Trophoblast cell (in vitro differentiated cells and primary cell): ENCODE data around the gene UBR2.

Source experiments
- DNase-seq, 2 donors: peaks; one replicate each; pipeline ENCODE4 v3.0.0-alpha.2; 2016
- H2AFZ ChIP-seq: 2 replicates; pipeline ENCODE4 v1.6.1; 2013; ENCODE audit warnings: low read length, moderate library complexity, mild to moderate bottlenecking; ENCODE audit not compliant: insufficient read depth, poor library complexity
- H2AK5ac ChIP-seq: 2 replicates; pipeline ENCODE4 v1.6.1; 2013; ENCODE audit warnings: mild to moderate bottlenecking, low read length
- H2BK120ac ChIP-seq: 2 replicates; pipeline ENCODE4 v1.6.1; 2013; ENCODE audit warnings: low read length, mild to moderate bottlenecking, moderate library complexity; ENCODE audit not compliant: insufficient read depth, poor library complexity
- H2BK12ac ChIP-seq: 2 replicates; pipeline ENCODE4 v1.6.1; 2013; ENCODE audit warnings: mild to moderate bottlenecking, low read length, moderate library complexity
- H2BK5ac ChIP-seq: 2 replicates; pipeline ENCODE4 v1.6.1; 2013; ENCODE audit warnings: low read length, low read depth, moderate library complexity, mild to moderate bottlenecking; ENCODE audit not compliant: poor library complexity
- H3K14ac ChIP-seq: 2 replicates; pipeline ENCODE4 v1.6.1; 2013; ENCODE audit warnings: mild to moderate bottlenecking, low read length
- H3K18ac ChIP-seq: 2 replicates; pipeline ENCODE4 v1.6.1; 2013; ENCODE audit warnings: mild to moderate bottlenecking, low read length
- H3K23ac ChIP-seq: 2 replicates; pipeline ENCODE4 v1.6.1; 2013; ENCODE audit warnings: low read length
- H3K27ac ChIP-seq: 2 replicates; pipeline ENCODE4 v1.5.1; 2013; ENCODE audit warnings: low read depth, mild to moderate bottlenecking, inconsistent platforms, low read length, moderate library complexity
- H3K27me3 ChIP-seq: 2 replicates; pipeline ENCODE4 v1.6.1; 2013; ENCODE audit warnings: inconsistent platforms, mild to moderate bottlenecking, low read length, moderate library complexity; ENCODE audit not compliant: insufficient read depth
- H3K36me3 ChIP-seq, 2 experiments: 1 replicate in 1 of 2; 2 replicates in 1 of 2; pipeline ENCODE4 v1.6.1; 2013; ENCODE audit warnings: low read length in 2 of 2, mild to moderate bottlenecking in 2 of 2, moderate library complexity in 1 of 2; ENCODE audit not compliant: insufficient read depth in 2 of 2, control insufficient read depth in 1 of 2
- H3K4ac ChIP-seq: 2 replicates; pipeline ENCODE4 v1.6.1; 2013; ENCODE audit warnings: low read depth, mild to moderate bottlenecking, low read length, moderate library complexity
- H3K4me1 ChIP-seq, 2 experiments: 1 replicate in 1 of 2; 2 replicates in 1 of 2; pipeline ENCODE4 v1.6.1; 2013; ENCODE audit warnings: low read length in 2 of 2, mild to moderate bottlenecking in 2 of 2, moderate library complexity in 1 of 2; ENCODE audit not compliant: insufficient read depth in 2 of 2, control insufficient read depth in 1 of 2
- H3K4me2 ChIP-seq: 2 replicates; pipeline ENCODE4 v1.6.1; 2013; ENCODE audit warnings: inconsistent platforms, mild to moderate bottlenecking, low read length, moderate library complexity
- H3K4me3 ChIP-seq: 2 replicates; pipeline ENCODE4 v1.5.1; 2013; ENCODE audit warnings: mild to moderate bottlenecking, low read depth, low read length, inconsistent platforms
- H3K79me1 ChIP-seq: one replicate; pipeline ENCODE4 v1.6.1; 2013; ENCODE audit warnings: low read length
- H3K79me2 ChIP-seq: 2 replicates; pipeline ENCODE4 v1.6.1; 2013; ENCODE audit warnings: low read length, mild to moderate bottlenecking; ENCODE audit not compliant: control insufficient read depth, insufficient read depth, poor library complexity
- H3K9ac ChIP-seq: 2 replicates; pipeline ENCODE4 v1.6.1; 2013; ENCODE audit warnings: mild to moderate bottlenecking, low read length
- H3K9me3 ChIP-seq: 2 replicates; pipeline ENCODE4 v1.6.1; 2013; ENCODE audit warnings: low read depth, mild to moderate bottlenecking, control low read depth, inconsistent platforms, low read length; ENCODE audit not compliant: insufficient read depth
- H4K12ac ChIP-seq: 2 replicates; pipeline ENCODE4 v1.6.1; 2013; ENCODE audit warnings: low read depth, mild to moderate bottlenecking, low read length, moderate library complexity
- H4K8ac ChIP-seq: 2 replicates; pipeline ENCODE4 v1.6.1; 2013; ENCODE audit warnings: low read depth, mild to moderate bottlenecking, low read length, moderate library complexity
- H4K91ac ChIP-seq: one replicate; pipeline ENCODE4 v1.6.1; 2013; ENCODE audit warnings: low read depth, mild to moderate bottlenecking, low read length, moderate library complexity
- WGBS: extraction: QIAGEN DNeasy Blood & Tissue Kit; methylation state at CpG from one replicate; pipeline ENCODE4 v1.1.7; 2013; ENCODE audit warnings: missing lambda C conversion rate; ENCODE audit not compliant: insufficient read length, insufficient coverage; ENCODE audit errors: extremely low coverage; 5-methylcytosine and 5-hydroxymethylcytosine counted together

UBR2 gene

DNA sequence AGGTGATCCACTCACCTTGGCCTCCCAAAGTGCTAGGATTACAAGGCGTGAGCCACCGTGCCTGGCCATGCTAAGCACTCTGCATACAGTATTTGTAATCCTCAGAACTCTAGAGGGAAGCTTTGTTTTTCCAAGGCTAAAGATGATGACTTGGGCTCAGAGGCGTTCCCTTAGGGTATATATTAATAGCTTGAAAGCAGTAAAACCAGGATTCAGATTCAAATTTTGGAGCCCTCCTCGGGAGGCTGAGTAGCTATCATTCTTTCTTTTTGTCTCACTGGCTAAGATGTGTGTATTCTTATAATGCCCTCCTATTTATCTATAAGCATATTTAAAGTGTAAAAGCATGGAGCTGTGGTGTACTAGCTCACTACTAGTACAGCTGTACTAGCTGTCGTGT lies 90.0 kb downstream of the UBR2 start:
- no peaks in the 10 kb centered on the region for H3K9me3 ChIP-seq
- H3K36me3 ChIP-seq = peaks cover 16 to 21% of the 10 kb centered on the region in 2 experiments
- no peak overlapping the region for H2BK120ac ChIP-seq
- no peak overlapping the region for H3K4ac ChIP-seq
- H3K4me2 ChIP-seq = no peak overlapping the region
- H3K9ac ChIP-seq = no peak overlapping the region
- no peaks in the 10 kb centered on the region for H3K27me3 ChIP-seq
- H3K79me2 ChIP-seq = no peaks in the 10 kb centered on the region
- H3K18ac ChIP-seq = no peak overlapping the region
- DNase-seq = no peak
- no CpG with 5 or more reads among the region's 5 CpGs for WGBS
- no peak overlapping the region for H2AFZ ChIP-seq
- no peak overlapping the region for H2BK5ac ChIP-seq
- H3K27ac ChIP-seq = no peak overlapping the region
- H2AK5ac ChIP-seq = no peak overlapping the region
- no peak overlapping the region for H4K8ac ChIP-seq
- H3K14ac ChIP-seq = no peak overlapping the region
- H3K4me3 ChIP-seq = no peak overlapping the region
- H3K4me1 ChIP-seq = no peaks in the 10 kb centered on the region
- no peak overlapping the region for H2BK12ac ChIP-seq
- H3K79me1 ChIP-seq = no peaks in the 10 kb centered on the region
- no peak overlapping the region for H4K12ac ChIP-seq
- H4K91ac ChIP-seq = no peak overlapping the region
- H3K23ac ChIP-seq = no peak overlapping the region

DNA sequence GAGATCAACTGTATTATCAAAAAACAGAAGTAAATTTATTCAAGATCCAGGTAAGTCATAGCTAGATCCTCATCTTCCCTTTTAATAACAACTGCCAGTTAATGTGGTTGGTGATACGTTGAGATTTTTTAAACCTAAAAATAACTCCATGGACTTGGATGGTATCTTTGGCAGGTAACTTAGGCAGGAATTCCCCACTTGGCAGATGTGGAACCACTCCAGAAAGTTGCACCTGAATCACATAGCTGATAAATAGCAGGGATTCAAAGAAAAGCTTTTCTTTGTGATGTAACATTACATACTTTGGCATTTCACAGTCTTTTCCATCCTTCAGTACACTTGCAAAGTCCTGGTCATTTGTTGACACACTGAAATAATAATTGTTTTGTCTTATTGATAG lies 96.0 kb downstream of the UBR2 start:
- Histone ChIP-seq H2BK12ac (no peak overlapping the region), H3K4me2 (no peak overlapping the region), H3K9me3 (no peaks in the 10 kb centered on the region), H2AK5ac (no peak overlapping the region), H2AFZ (no peak overlapping the region), H3K27me3 (no peaks in the 10 kb centered on the region), H4K12ac (no peak overlapping the region), H3K27ac (no peak overlapping the region), H3K36me3 (peaks cover 6 to 18% of the 10 kb centered on the region in 2 experiments), H3K79me1 (no peaks in the 10 kb centered on the region), H4K91ac (no peak overlapping the region), H3K4ac (no peak overlapping the region), H3K18ac (no peak overlapping the region), H2BK120ac (no peak overlapping the region), H3K79me2 (no peaks in the 10 kb centered on the region), H3K4me3 (no peak overlapping the region), H4K8ac (no peak overlapping the region), H3K4me1 (no peaks in the 10 kb centered on the region), H3K23ac (no peak overlapping the region), H3K9ac (no peak overlapping the region), H3K14ac (no peak overlapping the region), H2BK5ac (no peak overlapping the region)
- no peak for DNase-seq
- WGBS = no CpG with 5 or more reads among the region's 1 CpG

DNA sequence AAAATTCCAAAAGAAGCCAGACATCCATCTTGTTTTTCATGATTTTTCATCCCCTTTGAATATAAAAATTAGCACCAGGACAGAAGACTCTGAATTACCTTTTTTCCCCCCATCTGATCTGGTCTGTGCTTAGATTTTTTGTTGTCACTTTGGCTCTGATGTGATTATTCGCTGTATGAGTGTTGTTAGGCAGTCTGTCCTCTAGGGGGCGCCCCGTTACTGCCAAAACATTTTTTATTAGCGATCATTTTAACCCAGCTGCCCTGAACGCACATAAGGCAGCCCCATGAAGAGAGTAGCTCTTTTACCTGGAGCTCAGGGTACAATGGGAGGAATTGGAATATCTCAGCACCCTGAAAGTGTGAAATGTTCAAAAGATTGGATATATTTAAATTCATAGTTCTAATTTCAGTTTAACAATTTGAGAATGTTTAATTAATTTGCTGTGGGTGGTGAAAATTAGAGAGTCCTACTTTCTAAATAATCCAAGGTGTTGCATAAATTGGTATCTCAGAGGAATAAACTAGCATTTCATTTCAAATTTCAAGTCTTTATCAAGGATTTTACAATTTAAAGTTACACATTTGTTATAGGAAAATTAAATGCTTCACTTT lies 97.8 kb downstream of the UBR2 start:
- Histone ChIP-seq H3K27me3 (no peaks in the 10 kb centered on the region), H3K4ac (no peak overlapping the region), H2AFZ (no peak overlapping the region), H3K4me2 (no peak overlapping the region), H2BK12ac (no peak overlapping the region), H3K9me3 (no peaks in the 10 kb centered on the region), H3K79me1 (no peaks in the 10 kb centered on the region), H3K18ac (no peak overlapping the region), H3K4me3 (no peak overlapping the region), H3K14ac (no peak overlapping the region), H4K8ac (no peak overlapping the region), H2BK5ac (no peak overlapping the region), H3K4me1 (no peaks in the 10 kb centered on the region), H3K23ac (no peak overlapping the region), H2BK120ac (no peak overlapping the region), H4K91ac (no peak overlapping the region), H2AK5ac (no peak overlapping the region), H4K12ac (no peak overlapping the region), H3K36me3 (peaks cover 8 to 21% of the 10 kb centered on the region in 2 experiments), H3K27ac (no peak overlapping the region), H3K79me2 (no peaks in the 10 kb centered on the region), H3K9ac (no peak overlapping the region)
- peak; percentile 73 to 87 for DNase-seq
- WGBS = no CpG with 5 or more reads among the region's 5 CpGs

DNA sequence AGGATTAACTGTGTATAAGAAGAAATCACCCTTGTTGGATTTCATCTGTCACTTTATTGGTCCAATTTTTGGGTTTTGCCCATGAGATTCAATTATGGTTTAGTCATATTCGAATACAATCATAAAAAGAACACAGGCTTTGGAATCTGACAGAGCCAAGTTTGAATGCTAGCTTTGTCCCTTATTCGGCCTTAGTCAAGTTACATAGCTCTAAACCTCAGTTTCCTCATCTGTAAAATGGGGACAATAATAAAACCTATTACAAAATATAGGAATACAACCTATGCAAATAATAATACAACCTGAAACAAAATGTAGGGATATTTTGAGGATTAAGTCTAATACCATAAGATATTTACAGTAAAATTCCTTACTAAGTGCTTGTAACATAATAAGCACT lies 100.9 kb downstream of the UBR2 start:
- H3K27me3 ChIP-seq = no peaks in the 10 kb centered on the region
- peaks cover 18 to 33% of the 10 kb centered on the region in 2 experiments for H3K36me3 ChIP-seq
- H2BK120ac ChIP-seq = no peak overlapping the region
- no peak overlapping the region for H2BK12ac ChIP-seq
- no peak overlapping the region for H2BK5ac ChIP-seq
- H3K18ac ChIP-seq = no peak overlapping the region
- no peak for DNase-seq
- H3K9me3 ChIP-seq = no peaks in the 10 kb centered on the region
- no peak overlapping the region for H2AK5ac ChIP-seq
- H3K79me2 ChIP-seq = no peaks in the 10 kb centered on the region
- no CpG with 5 or more reads among the region's 2 CpGs for WGBS
- no peak overlapping the region for H3K23ac ChIP-seq
- no peak overlapping the region for H3K4ac ChIP-seq
- no peak overlapping the region for H3K4me2 ChIP-seq
- H4K91ac ChIP-seq = no peak overlapping the region
- H4K12ac ChIP-seq = no peak overlapping the region
- no peak overlapping the region for H3K27ac ChIP-seq
- H3K4me3 ChIP-seq = no peak overlapping the region
- no peak overlapping the region for H2AFZ ChIP-seq
- H3K4me1 ChIP-seq = no peaks in the 10 kb centered on the region
- H3K14ac ChIP-seq = no peak overlapping the region
- no peak overlapping the region for H4K8ac ChIP-seq
- H3K9ac ChIP-seq = no peak overlapping the region
- H3K79me1 ChIP-seq = no peaks in the 10 kb centered on the region
